Measurements from ENCODE around the gene AIFM3. TPM values are rescaled to one million over a fixed set of nuclear protein-coding genes. Genes with fewer than 3 reads are reported as not detected.

Gene AIFM3
- total RNA-seq, 2 donors from 2014 or later = 1.4 to 1.8 TPM

- H3K36me3 ChIP-seq = peaks cover 10 to 11% of the 10 kb centered on the region in 2 donors
- H3K27me3 ChIP-seq (replicated peaks; ENCODE audit: insufficient read depth) = no peaks in the 10 kb centered on the region
- WGBS = 90% methylated on average over 27 of the region's 27 CpGs
- no peak overlapping the region for H3K4me3 ChIP-seq
- peaks cover 16% of the 10 kb centered on the region for H3K4me1 ChIP-seq (replicated peaks)
- TF ChIP-seq POLR2AphosphoS5 (IDR thresholded peaks at IDR 0.05) = no peak
- no peak for TF ChIP-seq POLR2A (IDR thresholded peaks at IDR 0.05)
- no peak for TF ChIP-seq CTCF (IDR thresholded peaks at IDR 0.05)
- no peaks in the 10 kb centered on the region for H3K9me3 ChIP-seq
- no peak for DNase-seq (ENCODE audit: low spot score)
- H3K27ac ChIP-seq = no peak overlapping the region
- intact Hi-C loops (cut with DNase I) = no loop called here
These were observed 29.8 kb downstream of the AIFM3 start for GRCh38 chr22:20996598-20997535.

GRCh38 chr22:20997536-20998257 is 30.6 kb downstream of the AIFM3 start:
- TF ChIP-seq POLR2A (IDR thresholded peaks at IDR 0.05) = no peak
- no peak for TF ChIP-seq CTCF (IDR thresholded peaks at IDR 0.05)
- no peak for TF ChIP-seq POLR2AphosphoS5 (IDR thresholded peaks at IDR 0.05)
- intact Hi-C loops (cut with DNase I) = no loop called here
- 73% methylated on average over 9 of the region's 13 CpGs for WGBS
- H3K4me1 ChIP-seq (replicated peaks) = peaks cover 16% of the 10 kb centered on the region
- H3K36me3 ChIP-seq = peaks cover 2 to 11% of the 10 kb centered on the region in 2 donors
- no peak overlapping the region for H3K27ac ChIP-seq
- no peak overlapping the region for H3K4me3 ChIP-seq
- DNase-seq (ENCODE audit: low spot score) = no peak
- H3K27me3 ChIP-seq (replicated peaks; ENCODE audit: insufficient read depth) = no peaks in the 10 kb centered on the region
- H3K9me3 ChIP-seq = no peaks in the 10 kb centered on the region

DNA sequence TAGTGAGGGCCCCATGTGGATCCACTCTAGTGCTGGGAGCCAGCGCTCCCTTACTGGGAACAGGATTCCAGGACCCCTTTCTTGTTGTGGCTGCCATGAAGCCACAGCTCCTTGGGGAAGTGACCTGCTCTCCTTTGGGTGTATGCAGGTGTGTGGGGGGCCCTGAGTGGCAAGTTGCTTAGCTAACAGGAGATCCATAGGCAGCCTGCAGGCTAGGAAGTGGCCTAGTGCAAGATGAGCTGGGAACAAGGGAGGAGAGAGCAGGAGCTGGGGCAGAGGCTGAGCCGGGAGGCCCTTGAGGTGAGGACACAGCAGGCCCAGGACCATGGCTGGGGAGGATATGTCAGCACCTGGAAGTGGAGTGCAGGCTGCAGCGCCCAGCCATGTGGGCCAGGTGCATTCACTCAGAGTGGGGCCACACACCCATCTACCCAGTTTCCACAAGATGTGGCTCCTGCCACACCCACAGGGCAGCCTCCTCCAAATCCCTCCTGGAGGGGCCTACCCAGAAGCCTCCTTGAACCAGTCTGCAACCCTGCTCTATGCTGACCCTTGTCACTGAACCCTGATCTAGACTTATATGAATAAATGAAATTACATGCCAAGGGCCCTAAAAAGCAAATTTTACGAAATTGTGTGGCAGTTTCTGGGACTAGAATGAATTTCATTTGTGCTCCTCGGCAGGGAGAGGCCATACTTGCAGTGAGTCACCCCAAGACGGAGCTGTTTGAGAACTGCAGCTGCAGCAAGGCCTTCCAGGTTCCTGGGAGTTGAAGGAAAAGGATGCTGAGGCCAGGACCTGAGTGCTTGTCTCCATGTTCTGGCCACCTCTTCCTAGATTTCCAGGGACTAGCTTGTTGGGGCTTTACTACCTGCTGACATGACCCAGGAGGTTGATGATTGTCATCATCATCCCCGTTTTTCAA is 31.6 kb downstream of the AIFM3 start:
- no peak overlapping the region for H3K27ac ChIP-seq
- no peak overlapping the region for H3K4me3 ChIP-seq
- TF ChIP-seq CTCF (IDR thresholded peaks at IDR 0.05) (no peak), POLR2A (IDR thresholded peaks at IDR 0.05) (no peak), POLR2AphosphoS5 (IDR thresholded peaks at IDR 0.05) (no peak)
- peaks cover 16% of the 10 kb centered on the region for H3K4me1 ChIP-seq (replicated peaks)
- H3K36me3 ChIP-seq = peaks cover 0 to 11% of the 10 kb centered on the region in 2 donors
- DNase-seq (ENCODE audit: low spot score) = no peak
- 60% methylated on average over 7 of the region's 7 CpGs for WGBS
- H3K9me3 ChIP-seq = no peaks in the 10 kb centered on the region
- H3K27me3 ChIP-seq (replicated peaks; ENCODE audit: insufficient read depth) = no peaks in the 10 kb centered on the region
- intact Hi-C loops (cut with DNase I) = no loop called here

DNA sequence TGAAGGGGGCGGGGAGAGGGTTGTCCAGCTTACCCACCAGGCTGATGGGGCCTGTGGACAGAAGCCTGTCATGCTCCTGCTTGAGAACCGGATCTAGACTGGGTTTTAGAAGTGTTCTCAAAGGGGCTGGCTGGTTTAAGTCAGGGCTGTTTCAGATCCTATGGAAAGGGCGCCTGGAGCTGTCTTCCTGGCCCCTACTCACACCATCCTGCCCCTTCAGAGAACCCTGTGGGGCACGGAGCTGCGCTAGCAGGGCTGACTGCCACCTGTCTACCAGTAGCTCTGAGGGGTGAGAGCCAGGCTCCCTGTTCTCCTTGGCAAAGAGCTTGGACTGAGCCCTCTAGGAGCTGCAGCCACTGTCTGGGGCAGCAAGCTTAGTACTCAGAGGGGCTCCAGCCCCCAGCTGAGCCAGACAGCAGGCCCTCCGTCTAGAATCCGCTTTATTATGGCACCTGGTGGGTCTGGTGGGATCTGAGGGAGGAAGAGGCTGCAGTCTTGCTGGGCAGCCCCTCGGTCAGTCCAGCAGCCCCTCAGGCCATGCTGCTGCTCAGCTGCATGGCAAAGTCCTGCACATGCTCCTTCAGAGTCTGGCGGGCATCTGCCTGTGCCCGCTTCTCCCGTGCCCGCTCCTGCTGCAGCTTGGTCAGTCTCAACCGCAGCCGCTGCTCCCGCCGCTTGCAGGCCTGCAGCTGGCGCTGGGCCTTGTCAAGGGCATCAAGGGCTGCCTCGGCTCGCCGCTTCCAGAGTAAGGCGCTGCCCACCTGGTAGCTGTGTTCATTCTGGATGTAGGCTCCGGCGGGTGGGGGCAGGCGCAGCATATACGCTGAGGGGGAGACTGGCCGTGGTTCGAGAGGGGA is 32.5 kb downstream of the AIFM3 start:
- Histone ChIP-seq H3K27me3 (replicated peaks; ENCODE audit: insufficient read depth) (no peaks in the 10 kb centered on the region), H3K4me1 (replicated peaks) (peaks cover 16% of the 10 kb centered on the region), H3K4me3 (peak overlapping the region in 1 of 2 donors; percentile 66), H3K9me3 (no peaks in the 10 kb centered on the region), H3K27ac (peak overlapping the region in 1 of 2 donors; percentile 97), H3K36me3 (peaks cover 0 to 11% of the 10 kb centered on the region in 2 donors)
- WGBS = 85% methylated on average over 21 of the region's 27 CpGs
- intact Hi-C loops (cut with DNase I) = loop anchor here (5.0 kb wide), 1 partner anchor 82 kb away; the partner anchor contains the start of gene CRKL
- DNase-seq (ENCODE audit: low spot score) = no peak
- no peak for TF ChIP-seq POLR2A (IDR thresholded peaks at IDR 0.05)
- no peak for TF ChIP-seq CTCF (IDR thresholded peaks at IDR 0.05)
- TF ChIP-seq POLR2AphosphoS5 (IDR thresholded peaks at IDR 0.05) = no peak
